Effector CD4-positive, alpha-beta T cell (primary cell): ENCODE measurements around the gene SLIT3. TPM values are rescaled to one million over a fixed set of nuclear protein-coding genes. Genes with fewer than 3 reads are reported as not detected.

ENCODE experiments used
- DNase-seq: peaks from one replicate; pipeline ENCODE4 v3.0.0-alpha.2; 2020
- total RNA-seq: gene quantifications from one replicate; lab custom pipeline; 2026; lab: John Stamatoyannopoulos, UW

The SLIT3 gene
- not detected for total RNA-seq

- DNase-seq: no peak
Measured at GRCh38 chr5:169300468-169301385, at the start of gene SLIT3. Gene SLIT3 (minus strand): TSS chr5:169301139. CDS start chr5:169300709, 430 bp downstream.

- no peak for DNase-seq
Measured at GRCh38 chr5:169350016-169350415, 49.1 kb upstream of the SLIT3 start.

GRCh38 chr5:169347786-169348185 lies 46.8 kb upstream of the SLIT3 start:
- no peak for DNase-seq

GRCh38 chr5:169344629-169345028 lies 43.7 kb upstream of the SLIT3 start:
- no peak for DNase-seq

GRCh38 chr5:169343766-169344165 lies 42.8 kb upstream of the SLIT3 start:
- no peak for DNase-seq

GRCh38 chr5:169341556-169341955 lies 40.6 kb upstream of the SLIT3 start:
- DNase-seq: no peak

GRCh38 chr5:169339869-169340268 lies 38.9 kb upstream of the SLIT3 start:
- DNase-seq: no peak

GRCh38 chr5:169336242-169336641 lies 35.3 kb upstream of the SLIT3 start:
- DNase-seq: no peak

- no peak for DNase-seq
Measured at GRCh38 chr5:169335806-169336205, 34.9 kb upstream of the SLIT3 start.

- DNase-seq: no peak
Measured at GRCh38 chr5:169333518-169333917, 32.6 kb upstream of the SLIT3 start.

- DNase-seq: no peak
Measured at GRCh38 chr5:169331292-169331852, 30.4 kb upstream of the SLIT3 start.

GRCh38 chr5:169328401-169328800 lies 27.5 kb upstream of the SLIT3 start:
- DNase-seq: no peak

- DNase-seq: no peak
Measured at GRCh38 chr5:169325273-169325672, 24.3 kb upstream of the SLIT3 start.

- DNase-seq: no peak
Measured at GRCh38 chr5:169318556-169318955, 17.6 kb upstream of the SLIT3 start.

GRCh38 chr5:169307646-169308045 lies 6.7 kb upstream of the SLIT3 start:
- no peak for DNase-seq

GRCh38 chr5:169305366-169305765 lies 4.4 kb upstream of the SLIT3 start:
- DNase-seq: no peak

- no peak for DNase-seq
Measured at GRCh38 chr5:169304175-169304574, 3.2 kb upstream of the SLIT3 start.

GRCh38 chr5:169303119-169303515 lies 2.2 kb upstream of the SLIT3 start:
- no peak for DNase-seq

GRCh38 chr5:169302491-169303118 lies 1.7 kb upstream of the SLIT3 start:
- DNase-seq: peak; percentile 12

GRCh38 chr5:169301986-169302385 lies 1.0 kb upstream of the SLIT3 start:
- no peak for DNase-seq

- no peak for DNase-seq
Measured at GRCh38 chr5:169301386-169301934, 521 bp upstream of the SLIT3 start.

- DNase-seq: no peak
Measured at GRCh38 chr5:169299663-169300467, 1.1 kb downstream of the SLIT3 start.
